Stimulated activated CD8-positive, alpha-beta memory T cell treated with anti-CD3 and anti-CD28 coated beads, Interleukin-12 subunit alpha, Interleukin-12 subunit beta, amount 100 ng/mL, for 24 hours (primary cell): ENCODE results near the gene TUBA8.

Source experiments
- DNase-seq: peaks from one replicate; pipeline ENCODE4 v3.0.0-alpha.2; 2020; ENCODE audit errors: extremely low read depth

TUBA8 gene

DNA sequence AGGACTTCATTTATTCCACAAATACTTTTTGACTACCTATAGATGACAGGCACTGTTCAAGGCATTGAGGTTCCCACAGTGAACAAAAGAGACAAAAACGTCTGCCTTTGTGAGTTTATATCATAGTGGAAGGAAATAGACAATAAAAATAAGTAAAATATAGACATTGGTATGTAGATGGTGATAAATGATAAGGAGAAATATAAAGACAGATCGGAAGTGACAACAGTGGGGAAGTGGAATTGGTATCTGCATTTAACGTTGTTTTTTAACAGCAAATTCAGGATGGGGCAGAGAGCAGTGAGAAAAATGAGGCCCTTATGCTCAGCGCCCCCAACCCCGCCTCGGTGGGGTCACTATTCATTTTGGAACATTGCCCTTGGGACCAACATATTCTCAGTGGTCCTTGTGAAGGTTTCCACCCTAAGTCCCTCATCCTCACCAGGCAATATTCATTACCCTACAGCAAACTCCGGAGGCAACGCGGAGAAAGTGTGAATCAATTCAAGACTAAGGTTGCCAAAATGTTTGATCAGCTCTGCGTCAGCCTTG lies 33.4 kb upstream of the TUBA8 start:
- no peak for DNase-seq

DNA sequence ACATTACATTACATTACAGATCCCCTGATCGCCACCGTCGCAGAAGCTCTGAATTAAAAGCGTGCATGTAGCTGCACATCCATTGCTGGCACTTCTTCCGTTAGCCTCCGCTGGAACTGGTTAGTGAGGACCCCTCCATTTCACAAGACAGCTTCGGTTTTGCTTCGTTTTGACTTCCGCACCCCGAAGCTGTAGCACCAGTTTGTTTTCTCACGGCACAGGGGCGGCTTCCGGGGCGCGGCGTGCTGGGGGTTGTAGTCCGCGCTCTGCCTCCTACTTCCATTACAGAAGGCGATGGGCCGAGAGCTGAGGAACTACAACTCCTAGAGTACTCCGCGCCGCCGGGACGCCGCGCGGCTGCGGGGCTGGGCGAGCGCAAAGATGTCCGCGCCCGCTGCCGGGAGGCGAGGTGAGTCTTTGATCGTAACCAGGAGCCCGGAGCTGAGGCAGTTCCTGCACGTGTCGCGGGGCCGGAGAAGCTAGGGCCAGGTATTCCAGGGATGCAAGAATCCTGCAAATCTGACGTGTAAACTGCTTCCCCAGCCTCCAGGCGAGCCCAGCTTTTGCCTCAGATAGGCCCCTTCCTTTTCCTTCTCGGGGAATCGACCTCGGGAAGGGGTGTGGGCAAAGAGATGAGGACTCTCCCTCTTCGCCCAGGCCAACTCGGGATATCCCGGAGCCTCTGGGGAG lies 32.8 kb upstream of the TUBA8 start, which contains the start of gene PEX26:
PEX26 (plus strand) TSS at position 352 of the 690 bp plus-strand sequence. CDS start 387 bp downstream, outside the sequence.
- DNase-seq: peak; percentile 85

DNA sequence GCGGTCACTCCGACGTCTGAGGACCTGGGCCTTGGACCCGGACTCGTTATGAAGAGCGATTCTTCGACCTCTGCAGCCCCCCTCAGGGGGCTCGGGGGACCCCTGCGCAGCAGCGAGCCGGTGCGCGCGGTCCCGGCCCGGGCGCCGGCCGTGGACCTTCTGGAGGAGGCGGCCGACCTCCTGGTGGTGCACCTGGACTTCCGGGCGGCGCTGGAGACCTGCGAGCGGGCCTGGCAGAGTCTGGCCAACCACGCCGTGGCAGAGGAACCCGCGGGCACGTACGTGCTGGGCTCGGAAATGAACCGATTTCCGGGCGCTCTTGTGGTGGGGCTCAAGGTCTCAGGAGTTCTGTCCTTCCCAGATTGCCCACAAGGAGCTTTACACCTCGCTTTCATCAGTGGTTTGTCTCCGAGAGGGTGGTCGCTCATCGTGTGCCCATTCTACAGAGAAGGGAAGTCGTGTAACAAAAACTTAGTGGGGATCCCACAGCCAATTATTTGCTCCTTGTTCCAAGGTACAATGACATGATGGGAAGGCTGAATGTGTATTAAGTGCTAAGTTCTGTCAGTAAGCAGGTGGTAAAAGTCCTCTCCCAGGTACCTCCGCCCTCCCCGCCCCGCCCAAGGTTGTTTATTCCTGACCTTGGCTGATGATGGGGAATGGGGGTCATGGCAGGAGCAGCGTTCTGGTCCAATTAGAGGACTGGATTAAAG lies 32.1 kb upstream of the TUBA8 start:
- no peak for DNase-seq

DNA sequence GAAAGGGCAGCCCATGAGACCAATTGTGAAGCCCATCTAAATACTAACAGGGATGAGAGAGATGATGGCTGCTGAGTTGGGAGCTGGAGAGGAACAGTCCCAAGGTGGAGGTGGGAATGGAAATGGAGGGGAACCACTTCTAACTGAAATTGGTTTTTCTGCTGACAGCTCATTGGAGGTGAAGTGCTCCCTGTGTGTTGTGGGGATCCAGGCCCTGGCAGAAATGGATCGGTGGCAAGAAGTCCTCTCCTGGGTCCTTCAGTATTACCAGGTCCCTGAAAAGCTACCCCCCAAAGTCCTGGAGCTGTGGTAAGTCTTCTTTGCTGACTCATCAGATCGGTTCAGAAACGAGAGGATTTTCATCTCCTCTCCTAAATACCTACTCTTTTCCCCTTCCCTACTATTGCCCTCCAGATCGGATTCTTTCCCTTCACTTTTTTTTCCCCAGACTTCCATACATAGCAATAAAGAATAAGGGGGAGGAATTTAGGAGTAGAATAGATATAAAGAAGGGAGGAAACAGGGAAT lies 30.8 kb upstream of the TUBA8 start:
- DNase-seq: no peak

DNA sequence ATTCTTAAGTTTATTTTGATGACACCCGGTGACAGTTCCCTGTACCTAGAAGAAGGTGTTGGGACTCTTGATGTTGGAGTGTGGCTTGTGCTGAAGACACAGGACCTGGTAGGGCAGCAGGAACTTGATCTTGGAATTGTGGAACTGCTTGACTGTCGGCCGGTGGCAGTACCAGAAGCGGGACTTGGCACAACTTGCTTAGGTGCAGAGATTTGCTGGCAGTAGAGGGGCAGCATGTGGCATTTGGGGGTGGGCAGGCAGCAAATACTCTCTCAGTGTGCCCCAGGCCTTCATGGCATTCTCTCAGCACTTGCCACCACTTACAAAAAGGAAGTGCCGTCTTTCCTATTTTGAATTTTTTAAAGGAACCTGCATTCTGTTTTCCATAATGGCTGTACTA lies 29.2 kb upstream of the TUBA8 start:
- DNase-seq: no peak

GRCh38 chr22:18082467-18082866 lies 28.1 kb upstream of the TUBA8 start:
- no peak for DNase-seq

DNA sequence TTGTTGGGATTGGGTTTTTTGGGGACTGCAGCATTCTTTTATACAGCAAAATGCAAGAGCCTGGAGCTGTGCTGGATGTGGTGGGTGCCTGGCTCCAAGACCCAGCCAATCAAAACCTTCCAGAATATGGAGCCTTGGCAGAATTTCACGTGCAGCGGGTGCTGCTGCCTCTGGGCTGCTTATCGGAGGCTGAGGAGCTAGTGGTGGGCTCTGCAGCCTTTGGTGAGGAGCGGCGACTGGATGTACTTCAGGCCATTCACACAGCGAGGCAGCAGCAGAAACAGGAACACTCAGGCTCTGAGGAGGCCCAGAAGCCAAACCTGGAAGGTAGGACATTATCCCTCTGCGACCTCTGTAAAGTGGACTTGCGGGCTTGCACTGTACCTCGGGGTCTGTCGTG lies 27.2 kb upstream of the TUBA8 start:
- DNase-seq: no peak

DNA sequence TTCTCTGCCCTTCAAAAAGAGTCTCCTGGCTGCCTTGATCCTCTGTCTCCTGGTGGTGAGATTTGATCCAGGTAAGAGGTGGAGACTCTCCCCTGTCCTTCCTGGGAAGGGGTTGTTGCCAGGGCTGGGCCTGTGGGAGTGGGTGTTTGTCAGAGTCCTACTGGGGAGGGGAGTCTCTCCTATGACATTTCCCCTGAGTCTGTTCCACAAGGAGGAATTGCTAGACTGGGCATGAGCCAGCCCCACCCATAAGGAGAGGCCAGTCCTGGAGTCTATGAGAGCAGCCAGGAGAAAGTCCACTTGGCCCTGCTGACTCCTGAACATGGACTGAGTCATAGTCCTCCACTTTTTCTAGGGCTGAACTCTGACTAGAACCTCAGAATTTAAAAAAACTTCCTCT lies 25.4 kb upstream of the TUBA8 start:
- DNase-seq: no peak

GRCh38 chr22:18087350-18087855 lies 23.2 kb upstream of the TUBA8 start:
- DNase-seq: no peak

DNA sequence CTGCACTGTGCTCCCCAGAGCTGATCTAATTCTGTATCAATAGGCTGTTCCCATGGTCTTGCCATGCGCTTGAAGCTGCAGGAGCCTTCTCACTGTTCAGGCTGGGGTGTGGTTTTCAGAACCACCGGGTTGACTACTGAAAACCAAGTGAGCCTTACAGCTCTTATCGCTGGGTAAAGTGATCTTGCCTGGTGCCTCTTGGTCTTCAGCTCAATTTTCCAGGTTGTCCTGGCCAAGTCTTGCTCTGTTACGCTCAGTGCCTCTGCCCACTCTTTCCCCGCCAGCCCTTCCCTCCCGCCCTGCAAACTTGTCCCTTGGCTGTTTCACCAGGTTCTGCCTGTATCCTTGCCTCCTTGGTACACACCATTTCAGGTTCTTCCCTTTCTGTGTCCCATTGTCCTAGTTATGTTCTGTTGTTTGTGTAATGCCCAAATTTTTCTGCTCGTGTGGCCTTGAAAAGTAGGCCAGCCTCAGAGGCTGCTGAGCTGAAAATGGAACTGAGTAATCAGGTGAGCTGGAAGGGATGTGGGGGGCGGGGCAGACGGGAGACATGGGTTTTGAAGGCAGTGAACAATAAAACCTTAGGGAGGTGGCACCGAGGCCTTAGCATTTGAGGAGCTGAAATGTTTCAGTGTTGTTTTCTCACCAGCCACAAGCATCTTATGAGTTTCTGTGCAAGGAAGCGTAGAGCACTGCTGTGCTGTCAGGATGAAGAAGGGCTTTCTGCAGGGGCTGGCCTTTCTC lies 21.6 kb upstream of the TUBA8 start:
- no peak for DNase-seq

GRCh38 chr22:18090286-18090685 lies 20.3 kb upstream of the TUBA8 start:
- no peak for DNase-seq

DNA sequence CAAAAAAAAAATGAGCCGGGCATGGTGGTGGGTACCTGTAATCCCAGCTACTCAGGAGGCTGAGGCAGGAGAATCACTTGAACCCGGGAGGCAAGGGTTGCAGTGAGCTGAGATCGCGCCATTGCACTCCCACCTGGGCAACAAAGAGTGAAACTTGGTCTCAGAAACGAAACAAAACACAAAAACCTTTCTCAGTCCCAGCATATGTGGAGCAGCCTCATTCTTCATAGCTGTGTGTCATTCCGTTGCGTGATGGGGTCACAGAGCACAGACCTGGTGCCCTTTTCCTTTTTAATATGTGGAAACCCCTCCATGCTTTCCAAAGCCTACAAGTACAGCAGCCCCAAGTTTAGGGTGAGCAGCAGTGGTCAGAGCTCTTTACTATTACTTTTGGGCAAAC lies 19.1 kb upstream of the TUBA8 start:
- DNase-seq: no peak

DNA sequence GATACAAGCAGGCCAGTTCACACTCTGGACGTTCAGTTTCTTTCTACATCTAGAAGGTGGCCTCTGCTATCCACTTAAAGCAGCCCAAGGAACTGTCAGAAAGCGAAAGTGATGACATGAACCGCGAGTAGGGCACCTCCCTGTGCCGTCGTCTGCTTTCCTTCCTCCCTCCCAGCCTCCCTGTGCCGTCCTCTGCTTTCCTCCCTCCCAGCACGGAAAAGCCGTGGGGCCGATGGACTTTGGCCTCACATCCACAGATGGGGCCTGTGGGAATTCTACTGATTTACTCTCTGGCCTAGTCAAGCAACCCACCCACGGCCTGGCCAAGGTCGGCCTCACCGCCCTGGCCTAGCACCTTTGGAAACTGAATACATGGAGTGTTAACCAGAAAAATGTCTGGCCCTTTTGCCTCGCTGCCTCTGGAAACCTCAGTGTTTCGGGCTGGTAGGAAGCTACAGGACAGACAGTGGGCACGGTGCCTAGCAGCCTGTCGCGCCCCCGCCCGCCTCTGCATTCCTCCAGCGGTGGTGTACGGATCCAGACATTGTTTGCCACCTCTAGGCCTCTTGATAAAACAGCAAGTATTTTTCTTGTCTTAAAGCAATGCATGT lies 18.6 kb upstream of the TUBA8 start:
- DNase-seq: no peak

DNA sequence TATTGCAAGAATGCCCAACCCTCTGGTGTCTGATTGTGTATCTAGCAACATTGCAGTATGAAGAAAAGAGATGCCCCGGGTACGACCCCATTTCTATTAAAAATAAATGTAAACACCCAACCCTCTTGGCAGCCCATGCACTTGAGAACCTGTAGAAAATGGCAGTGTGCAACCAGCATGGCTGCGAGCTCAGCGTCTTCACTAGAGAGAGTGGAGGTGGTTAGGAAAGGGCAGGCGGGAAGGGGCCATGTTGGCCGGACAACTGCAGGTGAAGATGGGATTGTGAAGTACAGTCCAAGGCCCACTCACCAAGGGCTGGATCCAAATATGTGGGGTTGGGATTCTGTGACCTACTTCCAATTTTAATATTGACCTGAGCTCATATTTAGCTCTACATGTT lies 16.9 kb upstream of the TUBA8 start:
- no peak for DNase-seq

- DNase-seq: no peak
These were observed 15.4 kb upstream of the TUBA8 start for GRCh38 chr22:18095101-18095805.

DNA sequence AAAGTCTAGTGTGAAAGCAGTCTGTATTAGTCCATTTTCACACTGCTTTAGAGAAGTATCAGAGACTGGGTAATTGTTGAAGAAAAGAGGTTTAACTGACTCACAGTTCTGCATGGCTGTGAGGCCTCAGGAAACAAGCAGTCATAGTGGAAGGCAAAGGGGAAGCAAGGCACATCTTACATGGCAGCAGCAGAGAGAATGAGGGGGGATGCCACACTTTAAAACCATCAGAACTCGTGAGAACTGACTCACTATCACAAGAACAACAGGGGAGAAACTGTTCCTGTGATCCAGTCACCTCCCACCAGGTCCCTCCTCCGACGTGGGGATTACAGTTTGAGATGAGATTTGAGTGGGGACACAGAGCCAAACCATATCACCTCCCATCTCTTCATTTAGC lies 13.8 kb upstream of the TUBA8 start:
- DNase-seq: no peak

- DNase-seq: no peak
These were observed 9.8 kb upstream of the TUBA8 start for GRCh38 chr22:18100781-18101180.

- DNase-seq: no peak
These were observed 9.1 kb upstream of the TUBA8 start for GRCh38 chr22:18101536-18101935.

DNA sequence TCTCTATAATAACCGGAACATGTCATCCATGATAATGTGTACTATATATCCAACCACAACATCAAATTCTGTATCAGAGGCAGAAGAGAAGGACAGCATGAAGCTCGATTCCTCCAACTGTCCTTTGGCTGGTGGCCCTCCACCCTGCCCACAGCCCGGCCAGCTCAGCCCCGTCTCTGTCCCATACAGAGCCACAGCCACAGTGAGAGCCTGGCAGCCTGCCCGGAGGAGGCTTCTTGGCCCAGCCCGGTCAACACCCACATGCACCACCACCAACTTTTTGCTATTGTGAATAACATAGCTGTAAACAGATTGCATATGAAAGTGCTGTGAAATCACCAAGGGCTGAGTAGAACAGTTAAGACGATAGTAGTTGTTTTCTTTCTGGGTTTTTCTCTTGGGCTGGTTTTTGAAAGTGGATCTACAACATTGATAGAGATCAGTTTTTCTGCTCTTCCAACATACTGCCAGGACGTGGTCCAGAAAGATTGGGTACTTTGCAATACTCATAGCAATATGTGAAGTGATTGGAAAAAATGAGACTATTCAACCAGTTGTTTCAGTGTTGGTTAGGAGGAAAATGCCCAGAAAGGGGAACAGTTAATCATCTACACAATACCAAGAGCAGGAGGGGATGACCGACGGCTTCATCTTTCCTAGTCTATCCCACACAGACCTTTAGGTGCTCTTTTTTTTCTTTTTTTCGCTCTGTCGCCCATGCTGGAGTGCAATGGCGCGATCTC lies 6.9 kb upstream of the TUBA8 start:
- no peak for DNase-seq

DNA sequence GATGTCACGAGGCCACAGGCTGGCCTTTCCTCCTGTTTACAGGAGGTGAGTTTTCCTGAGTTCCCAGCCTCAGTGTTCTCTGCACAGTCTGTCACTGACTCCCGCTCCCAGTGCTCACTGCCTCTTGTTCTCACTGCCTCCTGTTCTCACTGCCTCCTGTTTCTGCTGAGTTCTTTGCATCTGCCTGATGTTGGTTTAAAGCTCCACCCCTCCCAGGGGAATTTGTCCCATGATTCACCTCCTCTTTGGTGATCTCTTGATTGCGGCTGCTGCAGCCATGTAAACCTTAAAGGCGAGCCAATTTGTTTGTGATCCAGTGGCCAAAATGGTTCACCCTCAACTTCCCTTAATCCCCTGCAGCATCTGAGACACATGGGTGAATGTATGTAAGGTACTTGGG lies 6.0 kb upstream of the TUBA8 start:
- DNase-seq: no peak
